AG10803 (cell line): Measurements from ENCODE around the gene TMEM200A.

Experiments
- DNase-seq: peaks from one replicate; pipeline ENCODE4 v3.0.0; 2010; ENCODE audit warnings: low read depth
- H3K4me3 ChIP-seq: 2 replicates; pipeline ENCODE4 v1.5.1; 2011; ENCODE audit warnings: mild to moderate bottlenecking, low read length, control low read depth
- TF ChIP-seq, protein P1 (sequence below): conservative IDR thresholded peaks from 2 replicates; pipeline ENCODE4 v1.5.1; 2011; ENCODE audit warnings: mild to moderate bottlenecking, low read length, control low read depth, inconsistent platforms

Gene TMEM200A

DNA sequence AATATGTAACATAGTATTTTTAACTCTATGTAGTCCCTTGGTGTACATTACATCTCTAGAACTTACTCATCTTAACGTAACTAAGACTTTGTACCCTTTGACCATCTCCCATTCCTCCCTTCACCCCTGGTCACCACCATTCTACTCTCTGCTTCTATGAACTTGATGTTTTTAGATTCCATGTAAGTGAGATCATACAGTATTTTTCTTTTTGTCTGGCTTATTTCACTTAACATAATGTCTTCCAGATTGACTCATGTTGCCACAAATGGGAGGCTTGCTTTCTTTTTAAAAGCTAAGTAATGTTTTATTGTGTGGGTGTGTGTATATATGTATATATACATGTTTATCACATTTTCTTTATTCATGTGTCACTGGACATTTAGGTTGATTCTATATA is 55.8 kb downstream of the TMEM200A start:
- TF ChIP-seq, protein P1, sequence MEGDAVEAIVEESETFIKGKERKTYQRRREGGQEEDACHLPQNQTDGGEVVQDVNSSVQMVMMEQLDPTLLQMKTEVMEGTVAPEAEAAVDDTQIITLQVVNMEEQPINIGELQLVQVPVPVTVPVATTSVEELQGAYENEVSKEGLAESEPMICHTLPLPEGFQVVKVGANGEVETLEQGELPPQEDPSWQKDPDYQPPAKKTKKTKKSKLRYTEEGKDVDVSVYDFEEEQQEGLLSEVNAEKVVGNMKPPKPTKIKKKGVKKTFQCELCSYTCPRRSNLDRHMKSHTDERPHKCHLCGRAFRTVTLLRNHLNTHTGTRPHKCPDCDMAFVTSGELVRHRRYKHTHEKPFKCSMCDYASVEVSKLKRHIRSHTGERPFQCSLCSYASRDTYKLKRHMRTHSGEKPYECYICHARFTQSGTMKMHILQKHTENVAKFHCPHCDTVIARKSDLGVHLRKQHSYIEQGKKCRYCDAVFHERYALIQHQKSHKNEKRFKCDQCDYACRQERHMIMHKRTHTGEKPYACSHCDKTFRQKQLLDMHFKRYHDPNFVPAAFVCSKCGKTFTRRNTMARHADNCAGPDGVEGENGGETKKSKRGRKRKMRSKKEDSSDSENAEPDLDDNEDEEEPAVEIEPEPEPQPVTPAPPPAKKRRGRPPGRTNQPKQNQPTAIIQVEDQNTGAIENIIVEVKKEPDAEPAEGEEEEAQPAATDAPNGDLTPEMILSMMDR, result no peak
- peak; percentile 75 for DNase-seq
- no peak overlapping the region for H3K4me3 ChIP-seq

DNA sequence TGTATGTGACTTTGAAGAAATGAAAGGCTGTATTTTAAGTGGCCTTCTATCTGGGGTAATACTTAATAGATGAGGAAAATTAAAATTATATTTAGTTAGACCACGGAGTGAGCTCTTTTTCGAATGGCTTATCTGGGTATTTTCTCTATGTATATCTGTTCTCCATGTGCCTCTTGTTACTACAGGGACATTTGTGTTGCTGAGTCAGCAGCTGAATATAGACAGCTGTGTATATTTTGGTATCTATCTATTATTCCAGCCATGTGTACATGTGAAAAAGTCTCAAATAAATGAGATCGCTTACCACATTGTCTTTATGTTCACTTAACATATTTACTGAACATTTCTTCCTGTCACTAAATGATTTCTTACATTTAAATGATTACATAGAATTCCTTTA is 57.2 kb downstream of the TMEM200A start:
- DNase-seq, result no peak
- no peak overlapping the region for H3K4me3 ChIP-seq
- TF ChIP-seq, protein P1, result no peak

DNA sequence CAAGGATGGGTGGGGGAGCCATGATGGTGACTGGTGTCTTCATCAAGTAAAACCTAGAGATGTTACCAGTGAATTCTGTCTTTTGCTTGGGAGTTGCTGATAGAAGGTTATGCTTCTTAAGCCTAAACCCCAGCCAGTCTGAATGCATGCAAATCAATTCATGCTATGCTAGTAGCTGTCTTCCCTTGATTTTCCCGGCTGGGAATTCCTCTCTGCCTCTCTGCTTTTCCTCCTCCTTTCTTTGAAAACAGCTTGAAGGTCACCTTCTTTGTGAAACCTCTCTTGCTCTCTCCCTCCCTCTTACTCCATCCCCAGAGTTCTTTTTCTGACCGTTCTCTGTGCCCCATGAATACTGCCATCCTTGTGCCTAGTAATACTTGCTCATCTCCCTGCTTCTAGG is 58.9 kb downstream of the TMEM200A start:
- no peak for DNase-seq
- no peak overlapping the region for H3K4me3 ChIP-seq
- TF ChIP-seq, protein P1, result no peak

DNA sequence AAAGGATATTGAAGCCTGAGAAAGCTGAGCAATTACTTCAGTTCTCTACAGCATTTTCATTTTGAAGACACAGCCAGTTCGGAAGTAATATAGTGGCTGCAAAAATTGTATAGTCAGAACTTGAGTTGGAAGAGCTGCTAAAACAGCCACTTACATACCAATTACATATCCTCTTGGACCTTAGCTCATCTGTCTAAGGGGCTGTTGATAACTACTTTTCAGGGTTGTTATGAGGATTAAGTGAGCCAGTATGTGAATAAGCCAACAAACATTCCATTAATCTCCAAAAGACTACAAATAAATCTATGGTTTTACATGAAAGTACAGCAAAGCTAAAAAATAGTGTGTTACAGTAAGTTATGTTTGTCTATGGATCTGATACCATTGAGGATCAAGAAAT is 59.7 kb downstream of the TMEM200A start:
- TF ChIP-seq, protein P1, result no peak
- no peak overlapping the region for H3K4me3 ChIP-seq
- DNase-seq, result peak; percentile 48

DNA sequence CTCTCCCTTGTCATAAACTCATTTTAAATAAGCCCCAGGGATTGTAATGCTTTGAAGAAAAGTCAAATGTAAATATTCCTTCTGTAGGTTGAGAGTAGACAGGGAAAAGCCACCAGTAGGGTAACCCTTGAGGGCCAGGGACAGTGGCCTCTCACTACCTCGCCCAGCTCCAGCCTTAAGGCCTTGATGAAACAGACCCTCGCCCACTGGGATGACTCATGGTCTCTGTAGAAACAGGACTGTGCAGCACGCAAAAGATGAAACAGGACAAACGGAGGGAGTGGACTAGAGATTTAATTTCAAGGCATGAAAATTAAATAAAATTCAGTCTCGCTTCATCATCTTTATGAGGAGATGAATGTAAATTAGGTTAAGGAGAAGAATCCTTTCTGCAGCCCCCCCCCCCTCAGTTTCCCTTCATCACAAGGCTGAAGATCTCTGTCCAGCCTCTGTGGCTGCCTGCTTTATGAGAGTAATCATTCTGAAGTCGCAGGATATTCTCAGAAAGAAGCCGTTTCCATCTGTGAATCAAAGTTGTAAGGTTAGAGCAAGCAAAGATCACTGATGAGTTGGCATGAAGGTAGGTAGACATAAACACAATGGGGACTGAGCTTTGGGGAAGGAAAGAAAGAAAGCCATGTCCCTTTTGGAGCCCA is 60.4 kb downstream of the TMEM200A start:
- H3K4me3 ChIP-seq, result no peak overlapping the region
- TF ChIP-seq, protein P1, result no peak
- no peak for DNase-seq

DNA sequence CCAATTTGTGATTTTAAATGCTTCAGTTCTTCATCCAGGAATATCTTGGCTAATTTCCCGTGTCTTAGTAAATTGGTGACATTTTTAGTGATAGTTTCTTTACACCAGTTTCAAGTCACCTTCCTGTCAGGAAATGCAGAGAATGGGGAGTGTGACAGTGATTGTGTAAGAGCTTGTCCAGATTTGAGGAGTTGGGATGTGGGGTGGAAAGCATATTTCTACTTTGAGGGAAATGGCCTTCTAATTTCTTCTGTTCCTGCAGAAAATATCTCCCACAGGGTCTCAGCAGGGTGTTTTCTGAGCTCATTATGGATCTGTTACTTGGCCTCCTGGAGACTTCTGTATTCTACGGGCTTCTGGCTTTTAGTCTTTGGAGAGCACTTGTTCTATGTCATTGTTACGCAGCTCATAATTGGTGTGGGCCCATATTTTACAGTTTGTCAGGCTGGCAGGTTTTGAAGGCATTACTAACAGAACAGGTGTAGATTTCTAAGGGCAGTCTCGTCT is 65.6 kb downstream of the TMEM200A start:
- DNase-seq, result no peak
- no peak overlapping the region for H3K4me3 ChIP-seq
- TF ChIP-seq, protein P1, result no peak

DNA sequence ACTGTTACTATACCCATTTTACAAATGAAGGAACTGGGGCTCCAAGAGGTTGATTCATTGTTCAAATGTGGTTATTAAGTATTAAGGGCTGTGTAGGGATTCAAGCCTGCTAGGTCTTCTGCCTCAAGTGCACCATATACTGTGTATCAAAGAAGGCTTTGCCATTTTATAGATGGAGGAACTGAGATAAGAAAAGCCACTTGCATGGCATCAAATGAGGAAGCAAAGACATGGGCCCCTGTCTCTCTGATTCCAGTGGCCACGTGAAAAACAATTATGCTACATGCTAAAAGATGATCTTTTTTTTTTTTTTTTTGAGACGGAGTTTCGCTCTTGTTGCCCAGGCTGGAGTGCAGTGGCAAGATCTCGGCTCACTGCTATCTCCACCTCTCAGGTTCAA is 67.0 kb downstream of the TMEM200A start:
- TF ChIP-seq, protein P1, result no peak
- DNase-seq, result no peak
- H3K4me3 ChIP-seq, result no peak overlapping the region
